ENCODE results near the gene NRCAM.

Gene NRCAM

GRCh38 chr7:108327353-108327752, 128.9 kb downstream of the NRCAM start:
- peaks cover 6% of the 10 kb centered on the region for H3K79me2 ChIP-seq
- H3K4me1 ChIP-seq, result peaks cover 15% of the 10 kb centered on the region
- H3K27ac ChIP-seq, result no peak overlapping the region
- no peak overlapping the region for H3K9ac ChIP-seq
- H3K4me3 ChIP-seq (ENCODE audit: low read depth, low read length), result no peak overlapping the region
- H3K4me2 ChIP-seq (ENCODE audit: low read length), result no peak overlapping the region
- no peak overlapping the region for H2AFZ ChIP-seq
- H3K9me3 ChIP-seq (ENCODE audit: control insufficient read depth, low read length), result no peaks in the 10 kb centered on the region
- H3K27me3 ChIP-seq (ENCODE audit: control insufficient read depth, insufficient read depth, low read length), result no peaks in the 10 kb centered on the region
- no peaks in the 10 kb centered on the region for H3K36me3 ChIP-seq (ENCODE audit: control insufficient read depth, insufficient read depth, low read length)
- TF ChIP-seq CTCF (IDR thresholded peaks at IDR 0.05), result no peak

- no peaks in the 10 kb centered on the region for H3K27me3 ChIP-seq (ENCODE audit: control insufficient read depth, insufficient read depth, low read length)
- H3K36me3 ChIP-seq (ENCODE audit: control insufficient read depth, insufficient read depth, low read length), result no peaks in the 10 kb centered on the region
- peaks cover 4% of the 10 kb centered on the region for H3K79me2 ChIP-seq
- no peak for TF ChIP-seq CTCF (IDR thresholded peaks at IDR 0.05)
- peaks cover 15% of the 10 kb centered on the region for H3K4me1 ChIP-seq
- no peak overlapping the region for H3K27ac ChIP-seq
- H3K4me3 ChIP-seq (ENCODE audit: low read depth, low read length), result no peak overlapping the region
- no peak overlapping the region for H3K4me2 ChIP-seq (ENCODE audit: low read length)
- H2AFZ ChIP-seq, result no peak overlapping the region
- H3K9me3 ChIP-seq (ENCODE audit: control insufficient read depth, low read length), result no peaks in the 10 kb centered on the region
- no peak overlapping the region for H3K9ac ChIP-seq
These were observed 129.3 kb downstream of the NRCAM start for GRCh38 chr7:108326938-108327337.

GRCh38 chr7:108324053-108325038, 131.9 kb downstream of the NRCAM start:
- Histone ChIP-seq H3K4me2 (ENCODE audit: low read length) (no peak overlapping the region), H3K36me3 (ENCODE audit: control insufficient read depth, insufficient read depth, low read length) (no peaks in the 10 kb centered on the region), H2AFZ (no peak overlapping the region), H3K27ac (no peak overlapping the region), H3K27me3 (ENCODE audit: control insufficient read depth, insufficient read depth, low read length) (no peaks in the 10 kb centered on the region), H3K79me2 (peaks cover 3% of the 10 kb centered on the region), H3K9ac (no peak overlapping the region), H3K4me3 (ENCODE audit: low read depth, low read length) (no peak overlapping the region), H3K4me1 (peaks cover 11% of the 10 kb centered on the region), H3K9me3 (ENCODE audit: control insufficient read depth, low read length) (no peaks in the 10 kb centered on the region)
- no peak for TF ChIP-seq CTCF (IDR thresholded peaks at IDR 0.05)

GRCh38 chr7:108322925-108323832, 133.1 kb downstream of the NRCAM start:
- no peaks in the 10 kb centered on the region for H3K9me3 ChIP-seq (ENCODE audit: control insufficient read depth, low read length)
- H3K4me1 ChIP-seq, result peaks cover 11% of the 10 kb centered on the region
- no peaks in the 10 kb centered on the region for H3K27me3 ChIP-seq (ENCODE audit: control insufficient read depth, insufficient read depth, low read length)
- no peak for TF ChIP-seq CTCF (IDR thresholded peaks at IDR 0.05)
- no peak overlapping the region for H3K9ac ChIP-seq
- no peak overlapping the region for H3K4me2 ChIP-seq (ENCODE audit: low read length)
- no peak overlapping the region for H3K4me3 ChIP-seq (ENCODE audit: low read depth, low read length)
- peaks cover 5% of the 10 kb centered on the region for H3K79me2 ChIP-seq
- H2AFZ ChIP-seq, result no peak overlapping the region
- H3K36me3 ChIP-seq (ENCODE audit: control insufficient read depth, insufficient read depth, low read length), result no peaks in the 10 kb centered on the region
- H3K27ac ChIP-seq, result no peak overlapping the region

Measured in parathyroid adenoma (tissue), 2 donors.